Stimulated activated CD8-positive, alpha-beta memory T cell treated with anti-CD3 and anti-CD28 coated beads, Interleukin-15, amount 100 ng/mL, for 4 hours (primary cell): ENCODE results near the gene ADORA1.
A peak's percentile ranks its signal among the peaks of the same experiment; 100 is the strongest.

Source experiments
- DNase-seq, 2 donors: peaks; one replicate each; pipeline ENCODE4 v3.0.0-alpha.2; 2020; ENCODE audit warnings: low read depth in 2 of 2

Gene ADORA1

DNA sequence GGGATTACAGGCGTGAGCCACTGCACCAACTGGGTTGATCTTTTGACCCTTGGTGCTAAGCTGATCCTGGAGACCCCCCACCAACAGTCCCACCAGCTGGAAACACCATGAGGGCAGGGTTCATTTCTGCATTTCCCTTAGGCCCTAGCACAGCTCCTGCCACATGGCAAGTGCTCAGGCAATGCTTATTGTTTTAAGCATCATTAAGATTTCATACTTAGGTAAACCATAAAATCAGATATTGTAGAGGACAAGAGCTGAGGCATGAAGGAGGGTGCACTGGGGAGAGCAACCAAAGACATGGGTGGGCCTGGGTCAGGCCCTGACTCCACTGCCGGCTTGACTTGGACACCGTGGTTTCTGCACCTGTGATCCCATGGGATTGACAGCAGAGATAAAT lies 84.3 kb downstream of the ADORA1 start:
- DNase-seq: no peak

GRCh38 chr1:203213126-203213525 lies 85.6 kb downstream of the ADORA1 start:
- no peak for DNase-seq

GRCh38 chr1:203214871-203215270 lies 87.3 kb downstream of the ADORA1 start:
- no peak for DNase-seq

DNA sequence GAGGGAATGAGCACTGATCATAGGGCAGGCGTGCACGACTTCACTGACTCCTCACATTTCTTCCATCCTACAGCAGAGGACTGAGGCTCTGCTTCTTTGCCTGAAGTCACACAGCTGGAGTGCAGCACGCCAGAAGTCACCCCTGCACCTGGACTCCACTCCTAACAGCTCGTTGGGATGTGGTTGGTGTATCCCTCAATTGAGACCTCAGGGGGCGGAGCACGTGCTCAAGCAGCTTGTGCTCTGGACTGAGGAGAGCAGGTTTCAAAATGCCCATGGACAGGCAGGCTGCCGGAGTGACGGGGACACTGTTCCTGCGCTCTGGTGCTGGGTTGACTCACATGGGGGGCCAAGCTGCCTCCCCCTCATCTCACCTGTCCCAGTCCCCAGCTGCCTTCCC lies 88.0 kb downstream of the ADORA1 start:
- no peak for DNase-seq

DNA sequence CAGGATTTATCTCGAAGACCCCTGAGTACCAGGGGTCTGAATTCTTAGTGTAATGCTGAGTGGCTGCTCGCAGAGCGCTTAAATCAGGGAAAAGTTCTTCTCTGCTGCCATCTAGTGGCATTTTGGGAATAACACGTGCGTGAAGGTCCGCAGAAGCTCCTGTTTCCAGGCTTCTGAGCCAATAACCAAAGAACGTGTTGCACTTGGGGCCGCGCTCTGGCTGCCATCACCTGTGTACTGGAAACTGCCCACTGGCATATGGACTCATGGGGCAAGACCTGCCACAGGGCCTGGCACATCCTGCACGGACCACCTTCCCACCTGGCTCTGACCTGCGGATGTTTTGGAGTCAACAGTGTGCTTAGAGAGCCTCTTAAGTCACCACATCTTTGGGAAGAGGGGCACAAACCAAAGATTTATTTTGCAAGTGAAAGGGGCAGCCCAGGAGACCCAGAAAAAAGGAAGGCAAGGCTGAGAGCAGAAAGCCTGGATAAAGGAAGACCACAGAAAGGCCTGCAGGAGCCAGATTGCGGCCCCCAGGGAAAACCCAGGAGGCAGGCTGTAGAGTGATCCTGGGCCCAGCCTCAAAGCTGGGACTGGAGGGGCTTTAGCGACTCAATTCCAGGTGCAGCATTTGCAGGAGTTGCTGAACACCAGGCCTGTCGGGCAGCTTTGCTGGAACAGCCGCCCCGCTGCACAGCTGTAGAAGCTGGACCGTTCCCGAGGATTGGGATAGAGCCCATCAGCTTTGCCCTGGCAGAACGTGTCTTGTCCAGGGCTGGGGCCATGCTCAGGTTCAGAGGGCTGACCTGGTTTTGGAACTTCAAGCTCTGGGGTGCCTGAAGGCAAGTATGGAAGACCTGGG lies 89.0 kb downstream of the ADORA1 start:
- peak in 1 of 2 donors; percentile 2 for DNase-seq
